Neutrophil (primary cell): ENCODE results near the gene ZDHHC12.
A peak's percentile ranks its signal among the peaks of the same experiment; 100 is the strongest.

ENCODE experiments used
- H3K27ac ChIP-seq: fragments of 200-600 bp; sonication (generic); 2 replicates; pipeline ENCODE4 v1.5.1; 2016; ENCODE audit warnings: mild to moderate bottlenecking, moderate library complexity
- H3K27me3 ChIP-seq: fragments of 200-600 bp; sonication (generic); 2 replicates; pipeline ENCODE4 v1.6.0; 2016; ENCODE audit warnings: mild to moderate bottlenecking
- H3K36me3 ChIP-seq: fragments of 200-600 bp; sonication (generic); 2 replicates; pipeline ENCODE4 v1.5.1; 2017
- H3K4me1 ChIP-seq, 2 experiments: fragments of 200-600 bp in 1 of 2; sonication (generic) in 1 of 2; 1 replicate in 1 of 2; 2 replicates in 1 of 2; pipeline versions ENCODE4 v1.5.1 to v1.6.1; 2013 to 2016; ENCODE audit warnings: low read depth in 1 of 2, low read length in 1 of 2, mild to moderate bottlenecking in 1 of 2, moderate library complexity in 1 of 2; ENCODE audit not compliant: control insufficient read depth in 1 of 2, insufficient read depth in 1 of 2
- H3K4me3 ChIP-seq, 2 experiments: fragments of 200-600 bp in 1 of 2; sonication (generic) in 1 of 2; 1 replicate in 1 of 2; 2 replicates in 1 of 2; pipeline ENCODE4 v1.5.1; 2013 to 2016; ENCODE audit warnings: low read depth in 1 of 2, low read length in 1 of 2, mild to moderate bottlenecking in 1 of 2, moderate library complexity in 1 of 2
- H3K9me3 ChIP-seq: fragments of 200-600 bp; sonication (generic); 2 replicates; pipeline ENCODE4 v1.5.1; 2016
- CTCF ChIP-seq: fragments of 200-600 bp; sonication (generic); IDR thresholded peaks from 2 replicates; pipeline ENCODE4 v1.5.1; 2016; ENCODE audit warnings: antibody characterized with exemption

Gene ZDHHC12

GRCh38 chr9:128690684-128691034 lies 33.3 kb downstream of the ZDHHC12 start:
- H3K36me3 ChIP-seq, result peaks cover 33% of the 10 kb centered on the region
- peaks cover 39% of the 10 kb centered on the region in 2 experiments for H3K4me1 ChIP-seq
- TF ChIP-seq CTCF, result no peak
- H3K9me3 ChIP-seq, result no peaks in the 10 kb centered on the region
- no peaks in the 10 kb centered on the region for H3K27me3 ChIP-seq
- peak overlapping the region; percentile 97 for H3K27ac ChIP-seq
- H3K4me3 ChIP-seq, result peak overlapping the region; percentile 61 to 87

GRCh38 chr9:128689820-128690683 lies 33.9 kb downstream of the ZDHHC12 start:
- peak overlapping the region; percentile 97 for H3K27ac ChIP-seq
- H3K4me3 ChIP-seq, result peak overlapping the region; percentile 61 to 87
- TF ChIP-seq CTCF, result no peak
- H3K9me3 ChIP-seq, result no peaks in the 10 kb centered on the region
- H3K4me1 ChIP-seq, result peaks cover 45% of the 10 kb centered on the region in 2 experiments
- H3K27me3 ChIP-seq, result no peaks in the 10 kb centered on the region
- peaks cover 29% of the 10 kb centered on the region for H3K36me3 ChIP-seq

- H3K27ac ChIP-seq, result peak overlapping the region; percentile 97
- H3K4me3 ChIP-seq, result peak overlapping the region; percentile 74 to 87
- peaks cover 26% of the 10 kb centered on the region for H3K36me3 ChIP-seq
- H3K9me3 ChIP-seq, result no peaks in the 10 kb centered on the region
- peaks cover 52% of the 10 kb centered on the region in 2 experiments for H3K4me1 ChIP-seq
- H3K27me3 ChIP-seq, result no peaks in the 10 kb centered on the region
- TF ChIP-seq CTCF, result no peak
These were observed 34.6 kb downstream of the ZDHHC12 start for GRCh38 chr9:128689293-128689774.

- Histone ChIP-seq H3K36me3 (peaks cover 19% of the 10 kb centered on the region), H3K27me3 (no peaks in the 10 kb centered on the region), H3K9me3 (no peaks in the 10 kb centered on the region), H3K4me3 (peak within 1 kb of the TSS; percentile 74 to 87), H3K27ac (peak within 1 kb of the TSS; percentile 97), H3K4me1 (peaks cover 57 to 58% of the 10 kb centered on the region in 2 experiments)
- TF ChIP-seq CTCF, result no peak
These were observed 35.2 kb downstream of the ZDHHC12 start, which contains the start of gene SET for GRCh38 chr9:128688501-128689292. SET (plus strand) TSS chr9:128689222; CDS start chr9:128689583, 361 bp downstream.

GRCh38 chr9:128687453-128687852 lies 36.5 kb downstream of the ZDHHC12 start:
- H3K27me3 ChIP-seq, result no peaks in the 10 kb centered on the region
- peaks cover 63 to 66% of the 10 kb centered on the region in 2 experiments for H3K4me1 ChIP-seq
- peak overlapping the region; percentile 97 for H3K27ac ChIP-seq
- H3K9me3 ChIP-seq, result no peaks in the 10 kb centered on the region
- H3K36me3 ChIP-seq, result peaks cover 7% of the 10 kb centered on the region
- no peak overlapping the region for H3K4me3 ChIP-seq
- TF ChIP-seq CTCF, result no peak
